ENCODE measurements around the gene CEBPG. TPM values are rescaled to one million over a fixed set of nuclear protein-coding genes. Genes with fewer than 3 reads are reported as not detected.
A peak's percentile ranks its signal among the peaks of the same experiment; 100 is the strongest.

CEBPG gene
- total and polyA plus RNA-seq, 9 of the 15 experiments (the other 6 are each of a cell fraction or from before 2014, with no cell fraction given), result 9.5 to 34.9 (median 30.9) TPM

GRCh38 chr19:33418871-33419787 is 45.6 kb downstream of the CEBPG start (continued):
- TF ChIP-seq, protein P1, sequence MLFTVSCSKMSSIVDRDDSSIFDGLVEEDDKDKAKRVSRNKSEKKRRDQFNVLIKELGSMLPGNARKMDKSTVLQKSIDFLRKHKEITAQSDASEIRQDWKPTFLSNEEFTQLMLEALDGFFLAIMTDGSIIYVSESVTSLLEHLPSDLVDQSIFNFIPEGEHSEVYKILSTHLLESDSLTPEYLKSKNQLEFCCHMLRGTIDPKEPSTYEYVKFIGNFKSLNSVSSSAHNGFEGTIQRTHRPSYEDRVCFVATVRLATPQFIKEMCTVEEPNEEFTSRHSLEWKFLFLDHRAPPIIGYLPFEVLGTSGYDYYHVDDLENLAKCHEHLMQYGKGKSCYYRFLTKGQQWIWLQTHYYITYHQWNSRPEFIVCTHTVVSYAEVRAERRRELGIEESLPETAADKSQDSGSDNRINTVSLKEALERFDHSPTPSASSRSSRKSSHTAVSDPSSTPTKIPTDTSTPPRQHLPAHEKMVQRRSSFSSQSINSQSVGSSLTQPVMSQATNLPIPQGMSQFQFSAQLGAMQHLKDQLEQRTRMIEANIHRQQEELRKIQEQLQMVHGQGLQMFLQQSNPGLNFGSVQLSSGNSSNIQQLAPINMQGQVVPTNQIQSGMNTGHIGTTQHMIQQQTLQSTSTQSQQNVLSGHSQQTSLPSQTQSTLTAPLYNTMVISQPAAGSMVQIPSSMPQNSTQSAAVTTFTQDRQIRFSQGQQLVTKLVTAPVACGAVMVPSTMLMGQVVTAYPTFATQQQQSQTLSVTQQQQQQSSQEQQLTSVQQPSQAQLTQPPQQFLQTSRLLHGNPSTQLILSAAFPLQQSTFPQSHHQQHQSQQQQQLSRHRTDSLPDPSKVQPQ (CRISPR knock-in tag; IDR thresholded peaks at IDR 0.05; ENCODE audit: borderline replicate concordance), result no peak
- TF ChIP-seq SIRT6 (IDR thresholded peaks at IDR 0.05; ENCODE audit: low read depth, low read length) (no peak), HMGN3 (IDR thresholded peaks at IDR 0.05; ENCODE audit: borderline replicate concordance, extremely low read depth, insufficient read length, low read depth, low read length) (no peak), BACH1 (tag; IDR thresholded peaks at IDR 0.05) (no peak)

GRCh38 chr19:33419788-33420130 is 46.2 kb downstream of the CEBPG start:
- no peak overlapping the region for H3K4me3 ChIP-seq
- H3K27me3 ChIP-seq (ENCODE audit: control insufficient read depth in 2 of 2, insufficient read depth in 2 of 2, low read length in 2 of 2), result peaks cover 0 to 26% of the 10 kb centered on the region in 2 experiments; a peak in 2 of 5 replicates
- intact Hi-C loops (cut with micrococcal nuclease) (no loop called here), in situ Hi-C loops (cut with MboI) (loop anchor here (5.0 kb wide), 1 partner anchor 353 kb away; no protein-coding TSS in a partner anchor)
- peak; percentile 65 for ATAC-seq
- WGBS (ENCODE audit: insufficient coverage, low coverage, missing lambda C conversion rate), result 7% methylated on average over 6 of the region's 6 CpGs
- H2AFZ ChIP-seq (ENCODE audit: low read depth, low read length), result no peak overlapping the region
- H4K20me1 ChIP-seq (replicated peaks; ENCODE audit: control insufficient read depth, insufficient read depth, low read length), result peaks cover 19% of the 10 kb centered on the region
- H3K79me2 ChIP-seq (ENCODE audit: control insufficient read depth, insufficient read depth, low read length), result no peaks in the 10 kb centered on the region
- ChIA-PET CTCF (ENCODE audit: low intra/inter-chr PET ratio) (no interaction called here), POLR2A (interaction anchor here (0.7 to 1.1 kb wide), 2 partner anchors 10 to 159 kb away, joined by 3 to 4 read pairs; no protein-coding TSS in a partner anchor)
- no peak overlapping the region for H3K4me2 ChIP-seq (ENCODE audit: insufficient read depth, low read length)
- peak in 3 of 4 experiments; percentile 66 to 79 (median 76) for DNase-seq (ENCODE audit: extremely low read depth in 1 of 4, low spot score in 3 of 4)
- H3K9me3 ChIP-seq (replicated peaks; ENCODE audit: control insufficient read depth, insufficient read depth, low read depth, low read length), result no peaks in the 10 kb centered on the region
- no TSS peak for BruUV-seq (replicated peaks)
- no peak overlapping the region for H3K27ac ChIP-seq (ENCODE audit: extremely low read depth, low read depth, low read length)
- no peak for FAIRE-seq
- H3K9ac ChIP-seq (ENCODE audit: insufficient read depth in 1 of 2, low read depth in 2 of 2, low read length in 2 of 2), result no peak overlapping the region
- H3K4me1 ChIP-seq (replicated peaks in 1 of 2; ENCODE audit: control insufficient read depth in 2 of 2, insufficient read depth in 2 of 2, low read length in 2 of 2), result peaks cover 0 to 7% of the 10 kb centered on the region in 2 experiments; a peak in 2 of 5 replicates
- H3K36me3 ChIP-seq (ENCODE audit: control insufficient read depth, insufficient read depth, low read length), result no peaks in the 10 kb centered on the region
- TF ChIP-seq NFYB (IDR thresholded peaks at IDR 0.05; ENCODE audit: extremely low read depth, insufficient read length) (peak; percentile 44), SOX6 (IDR thresholded peaks at IDR 0.05) (no peak), TOE1 (IDR thresholded peaks at IDR 0.05; ENCODE audit: borderline replicate concordance) (no peak), TOE1 (CRISPR knock-in tag; IDR thresholded peaks at IDR 0.05; ENCODE audit: borderline replicate concordance, low read depth) (no peak), HNRNPH1 (optimal IDR thresholded peaks at IDR 0.05; ENCODE audit: low read depth, low read length) (no peak), GATAD2B (IDR thresholded peaks at IDR 0.05; ENCODE audit: borderline replicate concordance) (no peak)
- no peaks in the 10 kb centered on the region for H3K9me1 ChIP-seq (ENCODE audit: control insufficient read depth, insufficient read depth, low read length)

All from K562 (cell line).